ENCODE measurements around the gene FPR2.
"Not testable (repeated sequence)": the region's sequence is repeated elsewhere in the genome, so short reads cannot be mapped to it uniquely, and the experiment has no call there.

The FPR2 gene

GRCh38 chr19:51784109-51784785, 23.3 kb downstream of the FPR2 start:
- DNase-seq (ENCODE audit: low read depth): no peak

DNA sequence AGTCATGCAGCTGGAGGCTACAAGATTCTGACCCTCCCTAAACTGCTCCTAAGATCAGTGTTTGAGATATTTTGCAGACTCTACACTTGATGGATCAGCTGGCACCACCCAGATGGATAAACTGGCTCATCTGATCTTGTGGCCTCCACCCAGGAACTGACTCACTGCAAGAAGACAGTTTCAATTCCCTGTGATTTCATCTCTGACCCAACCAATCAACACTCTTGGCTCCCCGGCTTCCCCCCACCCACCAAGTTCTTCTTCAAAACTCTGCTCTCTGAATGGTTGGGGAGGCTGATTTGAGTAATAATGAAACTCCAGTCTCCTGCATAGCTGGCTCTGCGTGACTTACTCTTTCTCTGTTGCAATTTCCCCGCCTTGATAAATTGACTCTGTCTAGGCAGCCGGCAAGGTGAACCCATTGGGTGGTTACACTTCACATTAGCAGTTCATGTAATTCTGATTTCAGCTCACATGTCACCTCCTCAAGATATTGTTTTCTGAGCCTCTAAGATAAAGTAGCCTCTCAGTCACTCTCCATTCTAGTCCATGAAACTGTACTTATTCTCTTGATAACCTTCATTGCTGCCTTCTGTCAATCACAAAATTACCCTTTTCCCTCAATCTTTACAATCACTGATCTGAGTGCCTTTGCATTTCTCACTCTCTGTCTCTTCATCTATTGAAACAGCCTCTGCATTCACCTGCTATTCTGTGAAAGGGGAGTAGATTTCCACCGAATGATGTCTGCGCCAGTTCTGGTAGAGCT, 24.1 kb downstream of the FPR2 start:
- peak; percentile 93 for DNase-seq (ENCODE audit: low read depth)

GRCh38 chr19:51786646-51787494, 25.9 kb downstream of the FPR2 start:
- DNase-seq (ENCODE audit: low read depth): no peak

GRCh38 chr19:51788029-51788428, 27.0 kb downstream of the FPR2 start:
- no peak for DNase-seq (ENCODE audit: low read depth)

DNA sequence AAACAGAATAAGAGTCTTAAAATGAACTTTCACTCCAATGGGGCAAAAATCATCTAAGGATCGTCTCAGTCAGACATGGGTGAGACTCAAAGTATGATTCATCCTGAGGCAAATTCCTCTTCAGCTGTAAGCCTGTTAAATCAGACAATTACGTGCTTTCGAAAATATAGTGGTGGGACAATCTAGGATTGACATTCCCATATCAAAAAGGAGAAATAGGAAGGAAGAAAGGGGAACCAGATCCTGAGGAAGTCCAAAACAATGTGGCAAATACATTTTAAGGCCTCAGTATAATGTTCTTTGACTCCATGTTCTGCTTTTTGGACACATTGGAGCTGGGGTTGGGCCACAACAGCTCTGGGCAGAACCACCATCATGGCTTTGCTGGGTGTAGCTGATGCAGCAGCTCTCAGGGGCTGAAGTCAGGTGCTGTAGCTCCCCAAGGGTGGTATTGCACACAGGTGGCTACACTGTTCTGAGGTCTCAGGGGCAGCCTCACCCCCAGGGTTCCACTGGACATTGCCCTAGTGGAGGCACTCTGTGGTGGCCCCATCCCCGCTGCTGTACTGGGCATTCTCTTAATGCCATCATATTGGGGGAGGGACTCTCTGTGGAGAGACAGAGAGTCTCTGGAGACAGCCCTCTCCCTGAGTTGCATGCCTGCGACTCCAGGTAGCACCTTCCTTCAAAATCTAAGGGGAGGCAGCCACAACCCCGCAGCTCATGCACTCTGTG, 28.2 kb downstream of the FPR2 start:
- no peak for DNase-seq (ENCODE audit: low read depth)

DNA sequence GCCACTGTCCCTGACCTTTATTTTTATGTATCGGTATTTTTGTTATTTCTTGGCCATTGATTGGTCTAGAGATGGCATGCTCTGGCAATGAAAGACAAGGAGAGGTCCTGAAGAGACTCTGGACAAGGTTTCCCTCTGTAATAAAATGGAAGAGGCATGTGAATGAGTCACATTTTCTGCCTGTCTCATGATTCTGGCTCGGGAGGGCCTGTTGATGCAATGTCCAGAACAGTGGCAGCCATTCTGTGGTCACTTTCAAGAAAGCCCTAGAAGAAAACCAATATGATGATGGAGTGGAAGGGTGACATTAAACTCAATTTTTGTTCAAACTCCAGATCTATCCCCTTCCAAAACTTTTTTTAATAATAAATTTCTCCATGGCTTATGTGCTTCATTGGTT, 32.0 kb downstream of the FPR2 start:
- DNase-seq (ENCODE audit: low read depth): no peak

- DNase-seq (ENCODE audit: low read depth): no peak
Measured at GRCh38 chr19:51793994-51794393, 33.0 kb downstream of the FPR2 start.

- no peak for DNase-seq (ENCODE audit: low read depth)
Measured at GRCh38 chr19:51794885-51795490, 34.0 kb downstream of the FPR2 start, which contains the start of gene FPR3. TSS of gene FPR3 (plus strand) at chr19:51795157. CDS start at chr19:51823749, 28,592 bp downstream.

- DNase-seq (ENCODE audit: low read depth): no peak
Measured at GRCh38 chr19:51796195-51796679, 35.3 kb downstream of the FPR2 start.

DNA sequence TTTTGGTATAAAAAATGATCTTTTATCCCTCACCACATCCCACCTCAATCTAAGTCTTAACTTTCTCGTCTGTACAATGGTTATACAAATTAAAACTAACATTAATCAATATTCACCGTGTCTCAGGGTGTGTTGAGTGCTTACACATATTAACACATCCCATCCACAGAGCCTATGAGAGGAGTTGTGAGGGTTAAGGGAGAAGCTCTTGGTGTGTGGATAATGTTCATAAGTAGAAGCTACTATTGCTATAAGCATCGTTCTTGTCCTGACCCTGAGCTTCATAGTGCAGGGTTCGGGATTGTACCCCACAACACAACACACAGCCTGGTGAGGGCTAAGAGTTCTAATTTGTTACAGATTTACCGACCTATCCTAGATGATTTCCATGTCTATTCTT, 36.5 kb downstream of the FPR2 start:
- DNase-seq (ENCODE audit: low read depth): no peak

- no peak for DNase-seq (ENCODE audit: low read depth)
Measured at GRCh38 chr19:51798062-51798461, 37.1 kb downstream of the FPR2 start.

- peak; percentile 97 for DNase-seq (ENCODE audit: low read depth)
Measured at GRCh38 chr19:51799034-51799773, 38.2 kb downstream of the FPR2 start.

- DNase-seq (ENCODE audit: low read depth): no peak
Measured at GRCh38 chr19:51799774-51800472, 38.9 kb downstream of the FPR2 start.

- DNase-seq (ENCODE audit: low read depth): no peak
Measured at GRCh38 chr19:51800473-51801244, 39.7 kb downstream of the FPR2 start.

GRCh38 chr19:51802775-51803174, 41.8 kb downstream of the FPR2 start:
- no peak for DNase-seq (ENCODE audit: low read depth)

DNA sequence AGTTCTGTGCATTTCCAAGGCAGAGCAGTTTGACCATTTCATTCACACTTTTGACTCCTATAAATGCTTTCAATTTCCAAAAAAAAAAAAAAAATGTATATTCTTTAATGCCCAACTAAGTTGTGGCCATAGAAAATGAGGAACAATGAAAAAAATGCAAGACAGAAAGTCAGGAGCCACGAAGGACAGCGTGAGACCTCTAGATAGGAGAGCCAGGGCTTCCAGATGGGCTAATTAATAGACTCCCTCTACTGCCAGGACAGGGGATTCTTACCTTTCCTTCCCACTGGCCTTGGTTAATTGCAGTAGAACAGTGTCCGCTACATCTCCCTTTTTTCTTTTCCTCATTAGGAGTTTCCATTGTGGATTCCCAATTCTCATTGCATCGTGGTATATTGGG, 42.5 kb downstream of the FPR2 start:
- no peak for DNase-seq (ENCODE audit: low read depth)

DNA sequence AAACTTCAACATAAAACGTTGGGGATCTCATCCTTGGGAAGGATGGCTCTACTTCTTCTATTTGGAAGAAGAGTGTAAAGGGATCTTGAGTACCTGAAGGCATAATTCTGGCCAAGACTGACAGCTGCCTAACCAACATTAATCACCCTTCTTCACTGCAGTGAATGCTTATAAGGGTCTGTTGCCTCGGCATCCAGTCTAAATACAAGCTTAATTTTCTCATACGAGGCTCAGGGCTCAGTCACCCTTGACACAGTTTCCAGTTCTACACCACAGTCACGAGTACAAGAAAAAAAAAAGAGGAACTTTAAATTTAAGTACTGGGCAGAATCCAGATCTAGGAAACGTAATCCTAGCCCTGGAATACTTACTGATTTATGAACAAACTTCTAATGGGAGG, 43.0 kb downstream of the FPR2 start:
- DNase-seq (ENCODE audit: low read depth): no peak

DNA sequence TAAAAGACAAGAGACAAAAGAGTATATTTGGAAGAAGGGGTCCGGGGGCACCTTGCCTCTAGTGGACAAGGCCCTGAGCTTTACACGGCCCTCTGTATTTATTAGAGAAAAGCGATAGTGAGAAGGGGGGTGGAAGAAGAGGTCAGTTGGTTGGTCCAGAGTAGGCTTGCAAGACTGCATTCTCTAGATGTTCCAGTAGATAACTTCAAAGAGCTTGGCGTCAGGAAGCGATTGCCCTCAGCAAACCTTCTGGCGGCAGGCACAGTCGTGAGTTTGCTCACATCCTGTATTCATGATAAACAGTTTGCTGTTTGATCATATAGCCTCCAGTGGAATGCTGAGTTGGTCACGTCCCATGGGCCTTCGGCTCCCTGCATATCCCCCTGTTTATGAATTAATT, 43.8 kb downstream of the FPR2 start:
- not testable (repeated sequence) for DNase-seq (ENCODE audit: low read depth)

GRCh38 chr19:51805396-51805795, 44.4 kb downstream of the FPR2 start:
- not testable (repeated sequence) for DNase-seq (ENCODE audit: low read depth)

All from stromal cell of bone marrow (primary cell).